ENCODE results near the gene TOR1AIP2. TPM values are rescaled to one million over a fixed set of nuclear protein-coding genes. Genes with fewer than 3 reads are reported as not detected.

TOR1AIP2 gene
- total and polyA plus RNA-seq, 2 of the 13 experiments (the other 11 are each of a cell fraction or from before 2014, with no cell fraction given): 35.2 to 65.8 TPM

GRCh38 chr1:179881642-179882252 is 4.1 kb upstream of the TOR1AIP2 start:
- TSS peak; percentile 65 for BruUV-seq (replicated peaks)
- H3K9me3 ChIP-seq (ENCODE audit: low read length): no peaks in the 10 kb centered on the region
- intact Hi-C loops (cut with micrococcal nuclease; ENCODE audit: unreplicated experiment) (loop anchor here (2.0 to 5.0 kb wide), 2 partner anchors 73 to 286 kb away; partner anchors contain the start of gene CEP350), in situ Hi-C loops (cut with HindIII; ENCODE audit: extremely low pct_ligation_motif_present, low pct_unique_long_range_greater_than_20kb) (no loop called here)
- H2AFZ ChIP-seq (ENCODE audit: low read length): no peak overlapping the region
- DNase-seq (ENCODE audit: low spot score) (peak; percentile 70), ATAC-seq (peak; percentile 33), FAIRE-seq (no peak)
- H4K20me1 ChIP-seq (ENCODE audit: insufficient read depth, low read length): 0 out of 2 replicates have a peak, but pooled peaks cover 4% of the 10 kb centered on the region
- under 1% methylated on average over 16 of the region's 22 CpGs for WGBS (ENCODE audit: low lambda C conversion rate)
- ChIA-PET POLR2A (interaction anchor here (1.6 to 2.9 kb wide), 5 partner anchors 8 to 276 kb away, joined by 4 to 23 read pairs (median 8); partner anchors contain the start of gene CEP350), CTCF (ENCODE audit: low intra/inter-chr PET ratio, low total read pairs) (no interaction called here)
- H3K9ac ChIP-seq (ENCODE audit: insufficient read depth, low read depth, low read length): peak overlapping the region; percentile 93
- peak overlapping the region; percentile 86 for H3K4me2 ChIP-seq (ENCODE audit: low read depth, low read length)
- H3K4me3 ChIP-seq (replicated peaks in 1 of 3; ENCODE audit: insufficient read depth in 1 of 3, low read depth in 2 of 3, low read length in 3 of 3): peak overlapping the region; percentile 75 to 90 (median 77)
- peaks cover 27% of the 10 kb centered on the region for H3K4me1 ChIP-seq (ENCODE audit: insufficient read depth, low read length)
- H3K27me3 ChIP-seq (ENCODE audit: control insufficient read depth in 1 of 2, insufficient read depth in 2 of 2, low read length in 2 of 2): no peaks in the 10 kb centered on the region; a peak in 1 of 5 replicates
- peaks cover 39% of the 10 kb centered on the region for H3K79me2 ChIP-seq (ENCODE audit: insufficient read depth, low read length)
- H3K27ac ChIP-seq (ENCODE audit: extremely low read length, insufficient read depth, low read length): peak overlapping the region; percentile 97
- H3K36me3 ChIP-seq (replicated peaks in 1 of 2; ENCODE audit: control insufficient read depth in 1 of 2, insufficient read depth in 2 of 2, low read length in 2 of 2): peaks cover 2 to 6% of the 10 kb centered on the region in 2 experiments; a peak in 3 of 5 replicates
- TF ChIP-seq ZMYM4 (CRISPR knock-in tag; IDR thresholded peaks at IDR 0.05) (no peak), PREB (CRISPR knock-in tag; IDR thresholded peaks at IDR 0.05) (no peak), SOX13 (IDR thresholded peaks at IDR 0.05) (no peak), SOX13 (CRISPR knock-in tag; conservative IDR thresholded peaks at IDR 0.05 in 1 of 2, IDR thresholded peaks at IDR 0.05 in 1 of 2) (0 out of 4 replicates have a peak, but pooled peaks of 1 of the 2 experiments have one; percentile 2), ZNF224 (CRISPR knock-in tag; IDR thresholded peaks at IDR 0.05) (no peak), ZNF20 (CRISPR knock-in tag; IDR thresholded peaks at IDR 0.05) (no peak), ZNF281 (CRISPR knock-in tag; IDR thresholded peaks at IDR 0.05; ENCODE audit: borderline replicate concordance) (no peak), NR2F2 (IDR thresholded peaks at IDR 0.05; ENCODE audit: borderline replicate concordance, low read depth) (no peak), ZNF777 (CRISPR knock-in tag; IDR thresholded peaks at IDR 0.05) (no peak), MYC (CRISPR knock-in tag; IDR thresholded peaks at IDR 0.05; ENCODE audit: borderline replicate concordance) (no peak), HNRNPUL1 (IDR thresholded peaks at IDR 0.05; ENCODE audit: low read depth, low read length) (no peak), MNT (IDR thresholded peaks at IDR 0.05) (no peak), TRIM22 (IDR thresholded peaks at IDR 0.05) (no peak), ZNF234 (CRISPR knock-in tag; conservative IDR thresholded peaks at IDR 0.05) (no peak), ZNF605 (CRISPR knock-in tag; IDR thresholded peaks at IDR 0.05) (no peak), NPAS2 (CRISPR knock-in tag; IDR thresholded peaks at IDR 0.05; ENCODE audit: borderline replicate concordance) (no peak), TP53 (CRISPR knock-in tag; conservative IDR thresholded peaks at IDR 0.05) (0 out of 2 replicates have a peak, but pooled peaks have one; percentile 10)

All from HepG2 (cell line).